Esophagus squamous epithelium (tissue), 5 donors: ENCODE data around the gene KIF13A. TPM values are rescaled to one million over a fixed set of nuclear protein-coding genes. Genes with fewer than 3 reads are reported as not detected.

Source experiments
- DNase-seq: peaks from one replicate; lab custom pipeline; 2025; lab: John Stamatoyannopoulos, UW
- H3K27ac ChIP-seq, 4 donors: fragments of 200-600 bp; sonication (generic); one replicate each; pipeline ENCODE4 v1.5.1; 2016 to 2019; ENCODE audit warnings: mild to moderate bottlenecking in 1 of 4
- H3K27me3 ChIP-seq, 4 donors: fragments of 200-600 bp; sonication (generic); 1 replicate in 3 of 4; 2 replicates in 1 of 4; pipeline versions ENCODE4 v1.5.1 to v1.6.0; 2017 to 2021; ENCODE audit warnings: antibody characterized with exemption in 1 of 4
- H3K36me3 ChIP-seq, 3 donors: fragments of 200-600 bp; sonication (generic); one replicate each; pipeline ENCODE4 v1.5.1; 2016 to 2019
- H3K4me1 ChIP-seq, 3 donors: fragments of 200-600 bp; sonication (generic); one replicate each; pipeline ENCODE4 v1.5.1; 2017 to 2019
- H3K4me3 ChIP-seq, 4 donors: fragments of 200-600 bp; sonication (generic); 1 replicate in 3 of 4; 2 replicates in 1 of 4; pipeline ENCODE4 v1.5.1; 2016 to 2019; ENCODE audit warnings: mild to moderate bottlenecking in 2 of 4, moderate library complexity in 1 of 4
- H3K9me3 ChIP-seq, 3 donors: fragments of 200-600 bp; sonication (generic); one replicate each; pipeline ENCODE4 v1.5.1; 2016 to 2019
- POLR2A ChIP-seq, 4 donors: fragments of 450-650 bp; IDR thresholded peaks; one replicate each; pipeline ENCODE4 v1.6.1; 2017; ENCODE audit warnings: antibody characterized with exemption in 4 of 4, mild to moderate bottlenecking in 4 of 4, moderate library complexity in 3 of 4
- WGBS, 2 donors: methylation state at CpG; one replicate each; pipeline ENCODE4 v1.1.5; 2018; 5-methylcytosine and 5-hydroxymethylcytosine counted together
- intact Hi-C: fragments of 100-400 bp; cut with DNase I; formaldehyde crosslinking; loops from one replicate; pipeline ENCODE4 v1.15.0; 2022
- total RNA-seq, 4 donors: library from RNA; depleted of rRNA; stranded (reverse); fragments of >200 nt; gene quantifications; one replicate each; pipeline ENCODE4 v1.1.0, GENCODE V29; 2016
- TF ChIP-seq, protein P1 (sequence below), 6 experiments: fragments of 450-650 bp in 4 of 6; fragments of 200-600 bp in 2 of 6; sonication (generic) in 2 of 6; IDR thresholded peaks; one replicate each; pipeline ENCODE4 v1.5.1; 2016 to 2019; ENCODE audit warnings: antibody characterized with exemption in 6 of 6, mild to moderate bottlenecking in 4 of 6, moderate library complexity in 4 of 6
- donor health status: DM: yes; HTN: yes; CAD: no.

The KIF13A gene
- total RNA-seq, 4 donors from 2014 or later, result 18.7 to 34.5 (median 25.0) TPM

DNA sequence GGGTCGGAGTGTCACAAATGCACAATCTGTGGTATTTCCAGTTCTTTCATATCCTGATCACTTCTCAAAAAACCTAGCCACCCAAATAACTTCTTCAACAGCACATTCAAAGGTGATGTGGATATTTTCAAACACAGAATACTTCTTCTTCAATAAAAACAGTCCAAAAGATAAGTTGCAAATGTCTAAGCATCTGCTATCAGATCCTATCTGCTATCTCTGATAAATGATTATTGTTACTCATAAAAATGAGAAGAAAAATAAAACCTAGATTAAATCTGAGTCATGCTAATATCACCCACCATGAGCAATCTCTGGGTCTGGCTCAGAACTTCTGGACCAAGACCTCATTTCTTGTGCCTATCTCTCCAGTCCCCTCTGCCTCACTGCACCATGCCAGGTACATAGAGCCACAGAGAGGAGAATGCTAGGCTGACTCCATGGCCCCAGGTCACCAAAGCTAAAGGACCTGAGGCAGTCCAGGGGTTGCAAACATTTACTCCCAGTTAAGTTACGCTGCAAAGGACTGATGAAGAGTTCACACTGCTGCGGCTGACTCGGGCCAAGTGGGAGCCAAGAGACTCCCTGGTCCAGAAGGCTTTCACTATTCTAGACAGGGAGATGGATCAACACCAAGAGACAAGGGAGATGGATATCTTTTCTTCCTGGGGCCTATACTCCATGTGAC is 101.4 kb downstream of the KIF13A start:
- no peak for DNase-seq
- intact Hi-C loops, result no loop called here
- no peaks in the 10 kb centered on the region for H3K9me3 ChIP-seq
- 93 to 95% methylated on average over 4 of the region's 4 CpGs for WGBS, 2 donors
- no peak overlapping the region for H3K4me3 ChIP-seq
- peaks cover 0 to 5% (median 0%) of the 10 kb centered on the region in 3 donors for H3K36me3 ChIP-seq
- no peak overlapping the region for H3K27ac ChIP-seq
- H3K4me1 ChIP-seq, result peaks cover 0 to 26% (median 3%) of the 10 kb centered on the region in 3 donors
- H3K27me3 ChIP-seq, result no peaks in the 10 kb centered on the region
- TF ChIP-seq, protein P1, sequence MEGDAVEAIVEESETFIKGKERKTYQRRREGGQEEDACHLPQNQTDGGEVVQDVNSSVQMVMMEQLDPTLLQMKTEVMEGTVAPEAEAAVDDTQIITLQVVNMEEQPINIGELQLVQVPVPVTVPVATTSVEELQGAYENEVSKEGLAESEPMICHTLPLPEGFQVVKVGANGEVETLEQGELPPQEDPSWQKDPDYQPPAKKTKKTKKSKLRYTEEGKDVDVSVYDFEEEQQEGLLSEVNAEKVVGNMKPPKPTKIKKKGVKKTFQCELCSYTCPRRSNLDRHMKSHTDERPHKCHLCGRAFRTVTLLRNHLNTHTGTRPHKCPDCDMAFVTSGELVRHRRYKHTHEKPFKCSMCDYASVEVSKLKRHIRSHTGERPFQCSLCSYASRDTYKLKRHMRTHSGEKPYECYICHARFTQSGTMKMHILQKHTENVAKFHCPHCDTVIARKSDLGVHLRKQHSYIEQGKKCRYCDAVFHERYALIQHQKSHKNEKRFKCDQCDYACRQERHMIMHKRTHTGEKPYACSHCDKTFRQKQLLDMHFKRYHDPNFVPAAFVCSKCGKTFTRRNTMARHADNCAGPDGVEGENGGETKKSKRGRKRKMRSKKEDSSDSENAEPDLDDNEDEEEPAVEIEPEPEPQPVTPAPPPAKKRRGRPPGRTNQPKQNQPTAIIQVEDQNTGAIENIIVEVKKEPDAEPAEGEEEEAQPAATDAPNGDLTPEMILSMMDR (IDR thresholded peaks at IDR 0.05), result no peak
- TF ChIP-seq POLR2A (IDR thresholded peaks at IDR 0.05), result no peak

DNA sequence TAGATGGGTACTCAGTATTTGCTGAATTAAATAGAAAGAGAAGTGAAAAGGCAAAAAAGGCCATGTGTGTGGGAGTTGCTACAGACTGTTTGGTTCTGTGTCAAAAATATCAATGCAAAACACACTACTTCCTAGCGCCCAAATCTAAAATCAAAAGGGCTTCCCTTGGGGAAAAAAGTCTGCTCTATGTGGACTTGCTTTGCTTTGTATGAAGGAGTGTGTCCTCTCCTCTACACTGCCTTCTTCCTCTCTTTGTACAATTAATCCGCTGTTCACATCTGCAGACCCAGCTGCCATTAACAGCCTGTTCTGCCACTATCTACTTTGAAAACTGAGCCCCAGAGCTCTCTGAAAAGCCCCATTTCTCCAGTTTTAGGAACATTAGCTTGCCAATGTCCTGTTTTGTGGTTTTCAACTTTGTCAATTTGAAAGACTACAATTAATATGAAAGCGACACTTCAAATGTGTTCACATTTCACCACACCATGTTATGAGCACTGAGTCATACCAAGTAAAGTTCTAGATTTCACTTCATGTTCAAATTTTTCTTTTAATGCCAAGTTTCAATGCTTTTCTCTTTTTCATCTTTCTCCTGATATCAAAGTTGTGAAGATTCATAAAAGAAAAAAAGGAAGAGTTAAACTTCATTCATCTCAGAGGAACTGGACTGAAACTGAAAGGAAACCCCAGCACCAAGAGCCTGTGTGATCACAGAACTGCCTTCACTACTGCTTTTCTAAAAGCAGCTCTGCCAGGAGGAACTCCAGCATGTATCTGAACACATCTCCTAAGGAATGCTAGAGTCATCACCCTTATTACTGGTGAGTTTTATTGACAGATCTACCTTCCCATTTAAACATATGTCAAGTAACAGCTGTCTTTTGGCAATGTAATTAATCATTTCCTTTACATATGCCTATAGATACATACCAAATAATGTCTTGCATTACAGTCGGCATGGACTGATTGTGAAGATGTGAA is 102.6 kb downstream of the KIF13A start:
- Histone ChIP-seq H3K9me3 (no peaks in the 10 kb centered on the region), H3K27me3 (no peaks in the 10 kb centered on the region), H3K27ac (no peak overlapping the region), H3K4me1 (peaks cover 0 to 29% (median 3%) of the 10 kb centered on the region in 3 donors), H3K36me3 (peaks cover 0 to 2% (median 0%) of the 10 kb centered on the region in 3 donors), H3K4me3 (no peak overlapping the region)
- intact Hi-C loops, result no loop called here
- no peak for DNase-seq
- whole genome bisulfite sequencing, 2 donors, result 53 to 55% methylated on average over 4 of the region's 4 CpGs
- TF ChIP-seq, protein P1 (IDR thresholded peaks at IDR 0.05), result no peak
- TF ChIP-seq POLR2A (IDR thresholded peaks at IDR 0.05), result no peak

DNA sequence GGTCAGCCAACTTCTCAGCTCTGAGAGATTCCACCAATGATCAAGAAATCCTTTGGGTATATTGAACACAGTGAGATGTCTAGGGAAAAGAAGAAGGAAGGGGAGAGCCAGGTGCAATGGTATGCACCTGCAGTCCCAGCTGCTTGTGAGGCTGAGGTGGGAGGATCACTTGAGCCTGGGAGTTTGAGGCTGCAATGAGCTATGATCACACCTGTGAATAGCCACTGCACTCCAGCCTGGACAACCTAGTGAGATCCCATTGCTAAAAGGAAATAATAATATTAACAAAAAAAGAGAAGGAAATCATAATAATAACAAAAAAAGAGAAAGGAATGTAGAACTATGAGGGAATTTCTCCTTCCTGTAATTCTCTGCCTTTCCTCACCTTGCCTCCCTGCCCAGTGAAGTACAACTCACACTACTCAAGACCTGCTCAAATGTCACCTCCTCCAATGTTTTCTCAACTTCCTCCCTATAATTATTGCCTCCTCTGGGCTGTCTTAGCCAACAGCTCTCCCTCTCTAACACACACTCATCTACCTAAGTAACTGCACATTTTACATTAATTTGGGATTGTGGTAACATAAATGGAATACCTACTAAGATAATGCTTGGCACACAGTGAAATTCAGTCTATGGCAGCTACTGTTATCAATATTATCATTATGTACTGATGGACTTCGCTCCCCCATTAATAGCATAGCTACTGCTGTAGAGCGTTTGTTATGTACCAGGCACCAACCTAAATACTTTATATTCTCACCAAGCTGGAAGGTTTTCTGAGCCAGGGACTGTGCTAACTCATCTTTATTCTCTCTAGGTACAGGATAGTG is 103.6 kb downstream of the KIF13A start:
- no peaks in the 10 kb centered on the region for H3K9me3 ChIP-seq
- 81 to 94% methylated on average over 2 of the region's 2 CpGs for WGBS, 2 donors
- intact Hi-C loops, result no loop called here
- H3K36me3 ChIP-seq, result no peaks in the 10 kb centered on the region
- H3K4me1 ChIP-seq, result peaks cover 0 to 37% (median 3%) of the 10 kb centered on the region in 3 donors
- H3K27ac ChIP-seq, result no peak overlapping the region
- H3K27me3 ChIP-seq, result no peaks in the 10 kb centered on the region
- no peak overlapping the region for H3K4me3 ChIP-seq
- DNase-seq, result no peak
- TF ChIP-seq, protein P1 (IDR thresholded peaks at IDR 0.05), result no peak
- TF ChIP-seq POLR2A (IDR thresholded peaks at IDR 0.05), result no peak

DNA sequence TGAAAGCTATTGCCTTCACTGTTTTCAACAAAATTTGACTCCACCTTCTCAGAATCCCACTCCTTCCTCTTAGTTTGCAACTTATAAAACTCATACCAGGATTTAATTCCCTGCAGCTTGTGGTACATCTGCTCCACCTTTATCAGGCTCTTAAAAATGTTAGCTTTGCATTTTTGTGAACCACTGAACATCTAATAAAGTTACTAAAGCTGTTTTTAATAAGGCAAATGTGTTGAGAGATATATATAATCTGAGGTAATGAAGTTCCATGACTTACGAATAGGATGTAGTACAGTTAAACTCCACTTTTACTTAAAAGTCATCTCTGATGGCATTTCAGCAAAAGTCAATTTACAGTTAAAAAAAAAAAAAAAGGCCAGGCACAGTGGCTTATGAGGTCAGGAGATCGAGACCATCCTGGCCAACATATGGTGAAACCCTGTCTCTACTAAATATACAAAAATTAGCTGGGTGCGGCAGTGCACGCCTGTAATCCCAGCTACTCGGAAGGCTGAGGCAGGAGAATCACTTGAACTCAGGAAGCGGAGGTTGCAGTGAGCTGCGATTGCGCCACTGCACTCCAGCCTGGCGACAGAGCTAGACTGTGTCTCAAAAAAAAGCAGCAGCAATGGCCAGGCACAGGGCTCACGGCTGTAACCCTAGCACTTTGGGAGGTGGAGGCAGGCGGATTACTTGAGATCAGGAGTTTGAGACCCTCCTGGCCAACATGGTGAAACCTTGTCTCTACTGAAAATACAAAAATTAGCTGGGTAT is 106.2 kb downstream of the KIF13A start:
- no peaks in the 10 kb centered on the region for H3K9me3 ChIP-seq
- no peak overlapping the region for H3K4me3 ChIP-seq
- no peak for DNase-seq
- H3K27me3 ChIP-seq, result no peaks in the 10 kb centered on the region
- 82 to 86% methylated on average over 11 of the region's 11 CpGs for WGBS, 2 donors
- peaks cover 9 to 50% (median 15%) of the 10 kb centered on the region in 3 donors for H3K4me1 ChIP-seq
- no peak for TF ChIP-seq POLR2A (IDR thresholded peaks at IDR 0.05)
- TF ChIP-seq, protein P1 (IDR thresholded peaks at IDR 0.05), result no peak
- H3K36me3 ChIP-seq, result no peaks in the 10 kb centered on the region
- intact Hi-C loops, result no loop called here
- no peak overlapping the region for H3K27ac ChIP-seq
